MM.1S (cell line): ENCODE measurements around the gene PIK3C2A.

Source experiments
- EZH2 ChIP-seq: fragments of 300-600 bp; sonication (generic); optimal IDR thresholded peaks from 2 replicates; pipeline ENCODE3; 2017; ENCODE audit warnings: low read depth, mild to moderate bottlenecking, antibody characterized with exemption, low read length, mixed read lengths
- EZH2phosphoT487 ChIP-seq: fragments of 300-600 bp; sonication (generic); IDR thresholded peaks from 2 replicates; pipeline ENCODE4 v1.6.1; 2018; ENCODE audit warnings: antibody characterized with exemption, low read length
- TF ChIP-seq, protein P1 (sequence below): fragments of 300-600 bp; sonication (generic); IDR thresholded peaks from 2 replicates; pipeline ENCODE4 v1.5.1; 2016; ENCODE audit warnings: antibody characterized with exemption, low read length, mixed read lengths

DNA sequence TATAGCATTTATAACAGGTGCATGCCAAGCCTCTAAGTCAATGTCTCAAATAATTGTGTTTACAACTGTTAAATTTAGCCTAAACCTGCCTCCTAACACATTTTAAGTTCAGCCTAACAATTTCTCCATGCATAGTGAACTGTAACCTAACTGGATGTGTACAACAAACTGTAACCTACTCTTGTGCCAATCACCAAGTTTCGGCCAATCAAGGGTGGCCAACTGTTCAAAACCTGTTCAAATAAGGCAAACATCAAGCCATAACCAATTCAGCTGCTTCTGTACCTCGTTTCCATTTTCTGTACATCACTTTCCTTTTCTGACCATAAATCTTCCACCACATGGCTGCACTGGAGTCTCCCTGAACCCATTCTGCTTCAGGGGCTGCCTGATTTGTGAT, 45.4 kb downstream of the PIK3C2A start:
- TF ChIP-seq, protein P1, sequence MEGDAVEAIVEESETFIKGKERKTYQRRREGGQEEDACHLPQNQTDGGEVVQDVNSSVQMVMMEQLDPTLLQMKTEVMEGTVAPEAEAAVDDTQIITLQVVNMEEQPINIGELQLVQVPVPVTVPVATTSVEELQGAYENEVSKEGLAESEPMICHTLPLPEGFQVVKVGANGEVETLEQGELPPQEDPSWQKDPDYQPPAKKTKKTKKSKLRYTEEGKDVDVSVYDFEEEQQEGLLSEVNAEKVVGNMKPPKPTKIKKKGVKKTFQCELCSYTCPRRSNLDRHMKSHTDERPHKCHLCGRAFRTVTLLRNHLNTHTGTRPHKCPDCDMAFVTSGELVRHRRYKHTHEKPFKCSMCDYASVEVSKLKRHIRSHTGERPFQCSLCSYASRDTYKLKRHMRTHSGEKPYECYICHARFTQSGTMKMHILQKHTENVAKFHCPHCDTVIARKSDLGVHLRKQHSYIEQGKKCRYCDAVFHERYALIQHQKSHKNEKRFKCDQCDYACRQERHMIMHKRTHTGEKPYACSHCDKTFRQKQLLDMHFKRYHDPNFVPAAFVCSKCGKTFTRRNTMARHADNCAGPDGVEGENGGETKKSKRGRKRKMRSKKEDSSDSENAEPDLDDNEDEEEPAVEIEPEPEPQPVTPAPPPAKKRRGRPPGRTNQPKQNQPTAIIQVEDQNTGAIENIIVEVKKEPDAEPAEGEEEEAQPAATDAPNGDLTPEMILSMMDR: no peak
- no peak for TF ChIP-seq EZH2
- TF ChIP-seq EZH2phosphoT487: no peak
